ENCODE data around the gene BSPRY. TPM values are rescaled to one million over a fixed set of nuclear protein-coding genes. Genes with fewer than 3 reads are reported as not detected.
A peak's percentile ranks its signal among the peaks of the same experiment; 100 is the strongest.

BSPRY gene
- total and polyA plus RNA-seq, 2 experiments from 2014 or later: 0.93 to 1.2 TPM

DNA sequence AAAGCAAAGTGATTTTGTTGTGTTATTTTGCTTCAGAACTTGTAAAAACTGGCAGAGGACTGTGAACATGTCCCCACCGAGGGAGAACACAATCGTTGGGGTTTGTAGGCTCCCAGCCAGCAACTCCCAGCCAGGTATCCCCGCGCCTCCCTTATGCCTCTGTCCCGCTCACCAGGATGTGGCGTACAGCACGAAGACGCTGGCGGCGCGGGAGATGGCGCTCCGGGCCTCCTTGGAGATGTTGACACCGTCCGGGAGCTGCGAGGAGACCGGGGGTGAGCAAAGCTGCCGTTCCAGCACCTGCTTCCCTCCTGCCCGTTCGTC lies 60.5 kb downstream of the BSPRY start:
- H3K4me1 ChIP-seq (ENCODE audit: low read depth): peaks cover 4% of the 10 kb centered on the region
- H3K27ac ChIP-seq: peak overlapping the region; percentile 97
- H3K9me3 ChIP-seq (ENCODE audit: low read depth): no peaks in the 10 kb centered on the region
- peak overlapping the region; percentile 62 for H3K4me3 ChIP-seq
- no peak for DNase-seq (ENCODE audit: low read depth in 1 of 2, low spot score in 1 of 2)
- no peaks in the 10 kb centered on the region for H3K27me3 ChIP-seq
- peaks cover 10% of the 10 kb centered on the region for H3K36me3 ChIP-seq
- TF ChIP-seq, protein P1, sequence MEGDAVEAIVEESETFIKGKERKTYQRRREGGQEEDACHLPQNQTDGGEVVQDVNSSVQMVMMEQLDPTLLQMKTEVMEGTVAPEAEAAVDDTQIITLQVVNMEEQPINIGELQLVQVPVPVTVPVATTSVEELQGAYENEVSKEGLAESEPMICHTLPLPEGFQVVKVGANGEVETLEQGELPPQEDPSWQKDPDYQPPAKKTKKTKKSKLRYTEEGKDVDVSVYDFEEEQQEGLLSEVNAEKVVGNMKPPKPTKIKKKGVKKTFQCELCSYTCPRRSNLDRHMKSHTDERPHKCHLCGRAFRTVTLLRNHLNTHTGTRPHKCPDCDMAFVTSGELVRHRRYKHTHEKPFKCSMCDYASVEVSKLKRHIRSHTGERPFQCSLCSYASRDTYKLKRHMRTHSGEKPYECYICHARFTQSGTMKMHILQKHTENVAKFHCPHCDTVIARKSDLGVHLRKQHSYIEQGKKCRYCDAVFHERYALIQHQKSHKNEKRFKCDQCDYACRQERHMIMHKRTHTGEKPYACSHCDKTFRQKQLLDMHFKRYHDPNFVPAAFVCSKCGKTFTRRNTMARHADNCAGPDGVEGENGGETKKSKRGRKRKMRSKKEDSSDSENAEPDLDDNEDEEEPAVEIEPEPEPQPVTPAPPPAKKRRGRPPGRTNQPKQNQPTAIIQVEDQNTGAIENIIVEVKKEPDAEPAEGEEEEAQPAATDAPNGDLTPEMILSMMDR (IDR thresholded peaks at IDR 0.05; ENCODE audit: low read depth, low read length): no peak

DNA sequence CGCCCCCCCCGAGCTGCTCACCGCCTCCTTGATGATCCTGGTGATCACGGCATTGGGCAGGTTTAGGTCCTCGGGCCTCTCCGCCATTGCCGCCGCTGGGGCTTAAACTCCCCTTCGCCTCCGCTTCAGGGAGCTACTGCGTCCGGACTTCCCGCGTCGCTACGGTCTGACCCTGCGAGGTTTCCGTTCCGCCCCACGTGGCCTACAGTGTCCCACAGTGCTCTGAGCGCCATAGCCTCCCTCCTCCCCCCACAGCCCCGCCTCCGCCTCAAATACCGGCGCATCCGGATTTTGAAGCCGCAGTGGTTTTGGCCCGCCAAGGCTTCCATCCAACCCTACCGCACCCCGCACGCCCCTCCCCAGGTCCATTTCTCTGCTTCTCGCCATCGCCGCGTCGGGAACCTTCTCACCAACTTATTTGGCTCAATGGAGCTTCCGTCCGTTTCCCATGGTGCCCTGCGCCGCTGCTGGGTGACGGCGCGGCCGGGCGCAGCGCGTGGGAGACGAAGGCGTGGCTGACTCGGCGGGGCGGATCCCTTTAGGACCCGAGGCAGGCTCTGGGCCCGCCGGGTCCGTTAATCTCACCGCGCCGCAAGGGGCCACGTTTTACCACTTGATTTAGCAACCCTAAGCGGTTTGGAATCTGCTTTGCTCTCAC lies 61.0 kb downstream of the BSPRY start, which contains the start of the genes C9orf43 and POLE3:
C9orf43 (plus strand) TSS at position 541 of the 658 bp plus-strand sequence. CDS start 2,747 bp downstream, outside the sequence.
POLE3 (minus strand) TSS at position 469 of the 658 bp plus-strand sequence; CDS start at position 87, 382 bp downstream.
- DNase-seq (ENCODE audit: low read depth in 1 of 2, low spot score in 1 of 2): peak; percentile 98
- H3K9me3 ChIP-seq (ENCODE audit: low read depth): no peaks in the 10 kb centered on the region
- peaks cover 10% of the 10 kb centered on the region for H3K36me3 ChIP-seq
- H3K4me3 ChIP-seq: peak within 1 kb of the TSS; percentile 62
- TF ChIP-seq, protein P1 (IDR thresholded peaks at IDR 0.05; ENCODE audit: low read depth, low read length): no peak
- H3K4me1 ChIP-seq (ENCODE audit: low read depth): peaks cover 4% of the 10 kb centered on the region
- no peaks in the 10 kb centered on the region for H3K27me3 ChIP-seq
- peak within 1 kb of the TSS; percentile 97 for H3K27ac ChIP-seq

DNA sequence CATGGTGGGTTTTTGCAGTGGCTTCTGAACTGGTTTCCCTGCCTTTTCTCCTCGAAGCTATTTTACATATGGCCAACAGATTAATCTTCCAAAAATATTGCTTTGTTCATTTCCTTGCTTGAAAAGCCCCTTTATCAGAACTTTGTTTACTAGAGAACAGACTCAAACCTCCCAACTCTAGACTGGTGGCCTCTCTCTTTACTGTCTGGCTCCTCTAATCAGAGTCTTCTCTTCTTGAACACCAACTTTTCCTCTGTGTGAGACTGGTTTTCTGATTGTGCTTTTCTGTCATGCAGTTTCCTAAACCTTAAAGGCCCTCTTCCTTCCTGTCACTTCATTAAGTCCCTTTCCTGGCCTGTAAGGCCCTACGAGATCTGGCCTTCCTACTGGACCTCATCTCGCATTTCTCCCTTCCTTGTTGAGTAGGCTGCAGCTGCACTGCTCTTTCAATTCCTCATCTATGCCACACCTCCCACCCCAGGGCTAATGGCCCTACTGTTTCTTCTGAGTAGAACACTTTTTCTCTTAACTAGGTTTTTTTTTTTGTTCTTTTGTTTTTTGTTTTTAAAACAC lies 66.9 kb downstream of the BSPRY start:
- H3K9me3 ChIP-seq (ENCODE audit: low read depth): no peaks in the 10 kb centered on the region
- H3K27me3 ChIP-seq: no peaks in the 10 kb centered on the region
- H3K27ac ChIP-seq: no peak overlapping the region
- H3K4me3 ChIP-seq: no peak overlapping the region
- TF ChIP-seq, protein P1 (IDR thresholded peaks at IDR 0.05; ENCODE audit: low read depth, low read length): no peak
- no peak for DNase-seq (ENCODE audit: low read depth in 1 of 2, low spot score in 1 of 2)
- no peaks in the 10 kb centered on the region for H3K36me3 ChIP-seq
- no peaks in the 10 kb centered on the region for H3K4me1 ChIP-seq (ENCODE audit: low read depth)

DNA sequence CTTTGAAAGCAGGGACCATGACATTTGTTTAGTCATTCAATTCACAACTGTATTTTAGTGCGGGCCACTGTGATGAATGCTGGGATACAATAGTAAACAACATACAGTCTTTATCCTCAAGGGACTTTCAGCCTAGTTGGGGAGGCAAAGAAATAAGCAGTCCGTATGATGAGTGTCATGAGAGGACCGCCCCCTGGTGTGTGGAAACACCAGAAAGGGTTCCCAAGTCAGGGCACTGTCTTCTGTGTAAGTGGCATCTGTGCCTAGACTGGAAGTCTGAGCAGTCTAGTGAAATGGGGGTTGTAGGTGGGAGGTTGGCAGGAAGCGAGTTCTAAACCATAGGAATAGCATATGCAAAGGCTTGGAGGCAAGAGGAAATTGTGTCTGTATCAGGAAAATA lies 68.0 kb downstream of the BSPRY start:
- TF ChIP-seq, protein P1 (IDR thresholded peaks at IDR 0.05; ENCODE audit: low read depth, low read length): no peak
- Histone ChIP-seq H3K4me3 (no peak overlapping the region), H3K4me1 (ENCODE audit: low read depth) (no peaks in the 10 kb centered on the region), H3K36me3 (no peaks in the 10 kb centered on the region), H3K9me3 (ENCODE audit: low read depth) (no peaks in the 10 kb centered on the region), H3K27me3 (no peaks in the 10 kb centered on the region), H3K27ac (no peak overlapping the region)
- DNase-seq (ENCODE audit: low read depth in 1 of 2, low spot score in 1 of 2): no peak

Other genes with a start within 250 kb of the BSPRY start
- 2.7 and 4.6 TPM in 2 replicates for gene SLC31A2, start 198.5 kb upstream of the BSPRY start, total RNA-seq
- 2.9 and 4.1 TPM in 2 replicates for gene SLC31A2, start 198.5 kb upstream of the BSPRY start, polyA plus RNA-seq
- 17.6 and 20.6 TPM in 2 replicates for gene FKBP15, start 128.3 kb upstream of the BSPRY start, total RNA-seq
- gene FKBP15, start 128.3 kb upstream of the BSPRY start, polyA plus RNA-seq: 10.9 and 15.7 TPM in 2 replicates
- 19.7 and 26.6 TPM in 2 replicates for gene SLC31A1, start 128.0 kb upstream of the BSPRY start, total RNA-seq
- 27.8 and 32.6 TPM in 2 replicates for gene SLC31A1, start 128.0 kb upstream of the BSPRY start, polyA plus RNA-seq
- 29.7 and 33.9 TPM in 2 replicates for gene CDC26, start 74.0 kb upstream of the BSPRY start, total RNA-seq
- 50.0 and 60.7 TPM in 2 replicates for gene CDC26, start 74.0 kb upstream of the BSPRY start, polyA plus RNA-seq
- gene PRPF4, start 73.9 kb upstream of the BSPRY start, total RNA-seq: 20.6 and 21.1 TPM in 2 replicates
- gene PRPF4, start 73.9 kb upstream of the BSPRY start, polyA plus RNA-seq: 26.7 and 30.6 TPM in 2 replicates
- 0.06 and 0.53 TPM in 2 replicates for gene RNF183, start 46.2 kb upstream of the BSPRY start, total RNA-seq
- 0.40 and 0.49 TPM in 2 replicates for gene RNF183, start 46.2 kb upstream of the BSPRY start, polyA plus RNA-seq
- gene WDR31, start 9.3 kb upstream of the BSPRY start, total RNA-seq: 2.2 and 4.1 TPM in 2 replicates
- gene WDR31, start 9.3 kb upstream of the BSPRY start, polyA plus RNA-seq: 5.4 and 8.8 TPM in 2 replicates
- 44.6 and 45.5 TPM in 2 replicates for gene HDHD3, start 27.4 kb downstream of the BSPRY start, total RNA-seq
- gene HDHD3, start 27.4 kb downstream of the BSPRY start, polyA plus RNA-seq: 28.4 and 32.1 TPM in 2 replicates
- gene ALAD, start 51.7 kb downstream of the BSPRY start, total RNA-seq: 16.6 and 19.1 TPM in 2 replicates
- gene ALAD, start 51.7 kb downstream of the BSPRY start, polyA plus RNA-seq: 17.3 and 20.3 TPM in 2 replicates
- gene POLE3, start 61.1 kb downstream of the BSPRY start, total RNA-seq: 36.5 TPM in 2 replicates
- gene POLE3, start 61.1 kb downstream of the BSPRY start, polyA plus RNA-seq: 45.5 and 54.0 TPM in 2 replicates
- 0.42 and 2.3 TPM in 2 replicates for gene C9orf43, start 61.2 kb downstream of the BSPRY start, total RNA-seq
- 1.4 TPM in 1 of 2 replicates, not detected in the other for gene C9orf43, start 61.2 kb downstream of the BSPRY start, polyA plus RNA-seq
- 102 and 126 TPM in 2 replicates for gene RGS3, start 114.2 kb downstream of the BSPRY start, total RNA-seq
- gene RGS3, start 114.2 kb downstream of the BSPRY start, polyA plus RNA-seq: 94.7 and 94.9 TPM in 2 replicates

Data from cardiac muscle cell (in vitro differentiated cells and primary cell).